ENCODE results near the gene UBR1. TPM values are rescaled to one million over a fixed set of nuclear protein-coding genes. Genes with fewer than 3 reads are reported as not detected.

UBR1 gene
- total RNA-seq, 4 donors from 2014 or later: 32.6 to 57.4 (median 39.3) TPM

GRCh38 chr15:43135351-43135750, 29.5 kb upstream of the UBR1 start:
- TF ChIP-seq, protein P1, sequence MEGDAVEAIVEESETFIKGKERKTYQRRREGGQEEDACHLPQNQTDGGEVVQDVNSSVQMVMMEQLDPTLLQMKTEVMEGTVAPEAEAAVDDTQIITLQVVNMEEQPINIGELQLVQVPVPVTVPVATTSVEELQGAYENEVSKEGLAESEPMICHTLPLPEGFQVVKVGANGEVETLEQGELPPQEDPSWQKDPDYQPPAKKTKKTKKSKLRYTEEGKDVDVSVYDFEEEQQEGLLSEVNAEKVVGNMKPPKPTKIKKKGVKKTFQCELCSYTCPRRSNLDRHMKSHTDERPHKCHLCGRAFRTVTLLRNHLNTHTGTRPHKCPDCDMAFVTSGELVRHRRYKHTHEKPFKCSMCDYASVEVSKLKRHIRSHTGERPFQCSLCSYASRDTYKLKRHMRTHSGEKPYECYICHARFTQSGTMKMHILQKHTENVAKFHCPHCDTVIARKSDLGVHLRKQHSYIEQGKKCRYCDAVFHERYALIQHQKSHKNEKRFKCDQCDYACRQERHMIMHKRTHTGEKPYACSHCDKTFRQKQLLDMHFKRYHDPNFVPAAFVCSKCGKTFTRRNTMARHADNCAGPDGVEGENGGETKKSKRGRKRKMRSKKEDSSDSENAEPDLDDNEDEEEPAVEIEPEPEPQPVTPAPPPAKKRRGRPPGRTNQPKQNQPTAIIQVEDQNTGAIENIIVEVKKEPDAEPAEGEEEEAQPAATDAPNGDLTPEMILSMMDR (IDR thresholded peaks at IDR 0.05; ENCODE audit: low read depth): no peak

DNA sequence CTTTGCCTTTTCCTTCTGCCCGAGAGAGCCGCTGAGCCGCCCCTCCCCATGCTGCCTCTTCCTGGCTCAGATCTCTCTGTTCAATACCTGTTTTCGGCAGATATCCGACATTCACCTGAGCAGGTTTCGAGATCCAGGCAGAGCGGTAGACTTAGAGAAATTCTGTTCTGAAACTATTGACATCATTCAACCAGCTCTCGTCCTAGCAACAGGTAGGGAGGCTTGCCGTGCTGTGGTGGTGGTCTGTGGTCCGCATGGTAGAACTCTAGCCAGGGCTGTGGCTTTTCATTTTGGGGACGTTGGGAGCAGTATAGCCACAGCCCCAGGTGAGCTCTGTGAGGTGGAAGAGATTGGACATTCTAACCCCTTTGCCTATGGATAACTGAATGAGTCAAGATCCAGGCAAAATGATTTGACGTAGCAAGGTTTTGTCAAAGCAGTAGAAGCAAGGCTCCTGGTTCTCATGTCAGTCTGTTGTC, 28.4 kb upstream of the UBR1 start:
- TF ChIP-seq, protein P1 (IDR thresholded peaks at IDR 0.05; ENCODE audit: low read depth): no peak

- TF ChIP-seq, protein P1 (IDR thresholded peaks at IDR 0.05; ENCODE audit: low read depth): no peak
These were observed 27.8 kb upstream of the UBR1 start, which contains the start of gene TMEM62 for GRCh38 chr15:43133430-43134156. TSS of gene TMEM62 (plus strand) at chr15:43133586. CDS start at chr15:43133803, 217 bp downstream.

- TF ChIP-seq, protein P1 (IDR thresholded peaks at IDR 0.05; ENCODE audit: low read depth): no peak
These were observed 27.1 kb upstream of the UBR1 start for GRCh38 chr15:43132830-43133429.

- TF ChIP-seq, protein P1 (IDR thresholded peaks at IDR 0.05; ENCODE audit: low read depth): no peak
These were observed 23.1 kb upstream of the UBR1 start for GRCh38 chr15:43128980-43129335.

GRCh38 chr15:43127752-43128151, 21.9 kb upstream of the UBR1 start:
- TF ChIP-seq, protein P1 (IDR thresholded peaks at IDR 0.05; ENCODE audit: low read depth): no peak

DNA sequence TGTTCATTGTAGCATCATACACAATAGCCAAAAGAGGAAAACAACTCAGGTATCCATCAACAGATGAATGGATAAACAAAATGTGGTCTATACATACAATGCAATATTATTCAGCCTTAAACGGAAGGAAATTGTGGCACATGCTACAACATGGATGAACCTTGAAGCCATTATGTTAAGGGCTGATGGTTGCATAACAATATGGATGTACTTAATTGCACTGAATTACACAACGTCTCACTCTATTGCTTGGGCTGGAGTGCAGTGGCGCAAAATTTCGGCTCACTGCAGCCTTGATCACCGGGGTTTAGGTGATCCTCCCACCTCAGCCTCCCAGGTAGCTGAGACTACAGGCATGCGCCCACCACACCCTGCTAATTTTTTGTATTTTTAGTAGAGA, 20.5 kb upstream of the UBR1 start:
- TF ChIP-seq, protein P1 (IDR thresholded peaks at IDR 0.05; ENCODE audit: low read depth): no peak

Measured in subcutaneous adipose tissue (tissue), 4 donors.